GM18951 (cell line): ENCODE measurements around the gene ESPNL.

Experiments
- POLR2A ChIP-seq: IDR thresholded peaks from 4 replicates; pipeline ENCODE4 v1.6.1; 2011; ENCODE audit warnings: mild to moderate bottlenecking; ENCODE audit not compliant: insufficient read length, insufficient read depth; ENCODE audit errors: extremely low read depth
- in situ Hi-C: fragments of 300-500 bp; cut with MboI; formaldehyde crosslinking; loops from one replicate; pipeline ENCODE4 v1.12.0; 2022; ENCODE audit warnings: low sequenced_read_pairs, mixed read lengths, inconsistent platforms; ENCODE audit not compliant: unreplicated experiment

The ESPNL gene

GRCh38 chr2:238126775-238127164 lies 26.6 kb downstream of the ESPNL start:
- TF ChIP-seq POLR2A, result no peak
- in situ Hi-C loops, result no loop called here

DNA sequence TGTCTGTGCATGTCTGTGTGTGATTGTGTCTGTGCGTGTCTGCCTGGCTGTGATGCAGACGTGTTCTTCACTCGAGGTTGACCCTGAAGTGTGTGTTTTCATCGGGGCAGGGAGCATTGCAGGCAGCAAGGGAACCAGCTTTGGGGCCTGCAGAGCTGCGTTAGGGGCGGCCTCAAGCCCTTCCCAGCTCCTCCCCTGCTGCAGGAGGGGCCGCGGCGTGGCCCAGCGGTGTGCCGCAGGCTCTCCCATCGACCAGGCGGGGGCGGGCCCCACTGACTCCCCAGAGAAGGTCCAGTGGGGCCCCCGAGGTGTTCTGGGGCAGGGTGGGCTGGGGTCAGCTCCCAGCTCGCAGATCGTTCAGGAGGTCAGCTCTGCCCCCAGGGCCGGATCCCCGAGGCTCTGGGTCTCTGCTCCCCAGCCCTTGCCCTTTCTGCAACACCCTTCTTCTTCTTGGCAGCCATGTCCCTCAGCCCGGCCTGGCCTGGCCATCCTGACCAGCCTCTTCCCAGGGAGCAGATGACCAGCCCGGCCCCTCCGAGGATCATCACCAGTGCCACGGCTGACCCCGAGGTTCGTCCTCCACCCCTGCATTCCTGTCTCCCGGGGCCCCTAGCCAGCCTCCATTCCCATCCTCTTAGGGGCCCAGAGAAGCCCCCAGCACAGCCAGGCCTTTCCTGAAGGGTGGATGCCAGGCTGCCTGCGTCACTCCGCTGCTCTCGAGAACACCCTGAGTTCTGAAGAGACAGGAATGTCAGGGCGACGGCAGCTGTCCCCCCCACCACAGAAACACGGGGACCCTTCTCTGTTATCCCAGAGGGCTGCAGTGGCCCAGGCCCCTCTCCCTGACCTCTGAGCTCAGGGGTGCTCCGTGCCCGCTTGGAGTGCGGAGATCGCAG lies 27.3 kb downstream of the ESPNL start:
- TF ChIP-seq POLR2A, result no peak
- in situ Hi-C loops, result no loop called here

DNA sequence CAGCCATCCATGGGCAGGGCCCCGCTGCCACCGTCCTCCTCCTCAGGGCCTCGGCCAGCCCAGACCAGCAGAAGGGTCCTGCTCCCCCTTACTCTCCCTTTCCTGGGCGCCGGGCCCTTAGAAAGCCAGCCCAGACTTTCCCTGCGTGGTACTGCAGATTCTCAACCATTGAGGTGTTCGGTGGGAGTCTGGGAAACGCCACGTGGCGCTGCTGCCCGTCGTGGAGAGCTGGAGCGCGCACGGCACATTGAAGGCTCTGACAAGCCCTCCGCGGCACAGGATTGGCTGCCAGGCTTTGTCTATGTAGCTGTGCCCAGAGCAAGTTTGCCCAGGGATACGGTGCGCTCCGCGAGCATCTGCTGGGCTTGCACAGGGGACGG lies 27.9 kb downstream of the ESPNL start:
- in situ Hi-C loops, result no loop called here
- no peak for TF ChIP-seq POLR2A

DNA sequence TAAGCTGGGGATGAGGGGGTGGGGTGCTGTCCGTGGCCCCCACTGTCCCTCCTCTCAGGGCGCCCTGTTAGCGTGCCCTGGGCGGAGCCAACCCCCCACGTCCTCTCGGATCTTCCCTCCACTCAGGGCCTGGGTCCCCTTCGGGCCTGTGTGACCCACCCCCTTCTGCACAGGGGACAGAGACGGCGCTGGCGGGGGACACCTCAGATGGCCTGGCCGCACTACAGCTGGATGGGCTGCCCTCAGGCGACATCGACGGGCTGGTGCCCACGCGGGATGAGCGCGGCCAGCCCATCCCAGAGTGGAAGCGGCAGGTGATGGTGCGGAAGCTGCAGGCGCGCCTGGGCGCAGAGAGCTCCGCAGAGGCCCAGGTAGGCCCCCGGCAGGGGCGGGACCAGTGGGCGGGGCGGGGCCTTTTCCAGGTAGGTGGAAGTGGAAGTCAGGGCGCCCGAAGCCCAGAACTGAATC lies 28.4 kb downstream of the ESPNL start:
- in situ Hi-C loops, result no loop called here
- no peak for TF ChIP-seq POLR2A

GRCh38 chr2:238129166-238130010 lies 29.2 kb downstream of the ESPNL start:
- no peak for TF ChIP-seq POLR2A
- in situ Hi-C loops, result no loop called here

DNA sequence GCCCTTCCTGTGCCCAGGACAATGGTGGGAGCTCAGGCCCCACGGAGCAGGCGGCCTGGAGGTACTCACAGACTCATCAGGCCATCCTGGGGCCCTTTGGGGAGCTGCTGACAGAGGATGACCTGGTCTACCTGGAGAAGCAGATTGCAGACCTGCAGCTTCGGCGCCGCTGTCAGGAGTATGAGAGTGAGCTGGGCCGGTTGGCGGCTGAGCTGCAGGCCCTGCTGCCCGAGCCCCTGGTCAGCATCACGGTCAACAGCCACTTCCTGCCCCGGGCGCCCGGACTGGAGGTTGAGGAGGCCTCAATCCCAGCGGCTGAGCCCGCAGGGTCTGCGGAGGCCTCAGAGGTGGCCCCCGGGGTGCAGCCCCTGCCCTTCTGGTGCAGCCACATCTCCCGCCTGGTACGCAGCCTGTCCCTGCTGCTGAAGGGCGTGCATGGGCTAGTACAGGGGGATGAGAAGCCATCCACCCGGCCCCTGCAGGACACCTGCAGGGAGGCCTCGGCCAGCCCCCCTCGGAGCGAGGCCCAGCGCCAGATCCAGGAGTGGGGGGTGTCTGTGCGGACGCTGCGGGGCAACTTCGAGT lies 30.1 kb downstream of the ESPNL start:
- in situ Hi-C loops, result no loop called here
- no peak for TF ChIP-seq POLR2A

- TF ChIP-seq POLR2A, result no peak
- in situ Hi-C loops, result no loop called here
Observed at GRCh38 chr2:238130696-238131628, 30.8 kb downstream of the ESPNL start.

GRCh38 chr2:238131761-238132462 lies 31.8 kb downstream of the ESPNL start:
- TF ChIP-seq POLR2A, result no peak
- in situ Hi-C loops, result no loop called here

DNA sequence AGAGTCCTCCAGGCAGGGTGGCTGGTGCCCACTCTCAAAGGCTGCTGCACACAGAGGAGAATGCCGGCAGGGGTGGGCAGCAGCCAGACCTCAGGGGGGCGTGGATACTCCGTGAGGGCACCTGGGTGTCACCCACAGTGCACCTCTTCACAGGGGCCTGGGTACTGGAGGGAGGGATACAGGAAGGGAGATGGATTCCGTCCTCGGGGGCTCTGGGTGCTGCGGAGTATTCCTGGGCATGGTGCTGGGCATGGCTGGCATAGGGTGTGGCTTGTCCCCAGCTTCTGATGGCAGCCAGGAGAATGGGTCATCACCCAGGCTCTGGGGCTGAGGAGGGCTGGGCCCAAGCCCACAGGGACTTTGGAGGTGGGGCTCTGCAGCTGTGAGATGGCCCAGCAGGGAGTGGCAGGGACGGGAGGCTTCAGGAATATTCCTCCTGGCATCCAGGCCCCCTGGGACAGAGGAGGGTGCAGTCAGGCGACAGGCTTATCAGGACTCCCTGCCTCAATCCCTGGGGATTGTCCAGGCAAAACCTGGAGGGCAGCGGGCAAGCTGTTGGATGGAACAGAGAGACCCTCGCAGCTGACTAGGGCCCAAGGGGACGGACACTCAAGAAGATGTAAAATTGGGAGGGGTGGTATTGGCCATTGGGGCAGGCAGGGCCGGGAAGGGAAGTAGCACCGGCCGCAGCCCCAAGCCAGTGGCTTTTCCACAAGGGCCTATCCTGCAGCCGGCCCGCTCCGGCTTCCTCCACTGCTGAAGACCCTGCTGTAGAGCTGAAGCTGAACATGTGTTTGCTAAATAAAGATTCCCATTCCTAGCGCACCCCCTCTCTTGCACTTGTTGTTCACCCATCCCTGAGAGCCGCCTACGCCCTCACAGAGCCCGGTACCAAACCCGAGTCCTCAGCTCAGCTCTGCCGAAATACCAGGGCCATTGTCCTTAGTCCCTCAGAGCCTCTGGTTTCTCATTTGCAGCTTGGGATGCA lies 32.6 kb downstream of the ESPNL start:
- no peak for TF ChIP-seq POLR2A

GRCh38 chr2:238133499-238134392 lies 33.6 kb downstream of the ESPNL start:
- no peak for TF ChIP-seq POLR2A
- in situ Hi-C loops, result no loop called here

More for the DNA sequence above, 32.6 kb downstream of the ESPNL start:
- in situ Hi-C loops, result no loop called here
